ENCODE results near the gene FSTL4. TPM values are rescaled to one million over a fixed set of nuclear protein-coding genes. Genes with fewer than 3 reads are reported as not detected.

Gene FSTL4
- total RNA-seq, 4 donors from 2014 or later = 0.33 to 0.78 (median 0.34) TPM; not detected in 1

- Histone ChIP-seq H3K4me1 (no peaks in the 10 kb centered on the region), H3K27ac (replicated peaks in 1 of 4) (no peak overlapping the region), H3K27me3 (peaks cover 0 to 8% (median 0%) of the 10 kb centered on the region in 4 donors), H3K36me3 (no peaks in the 10 kb centered on the region), H3K9me3 (no peaks in the 10 kb centered on the region), H3K4me3 (no peak overlapping the region)
- TF ChIP-seq CTCF (IDR thresholded peaks at IDR 0.05) (no peak), POLR2AphosphoS5 (IDR thresholded peaks at IDR 0.05) (no peak), EP300 (IDR thresholded peaks at IDR 0.05) (no peak), POLR2A (IDR thresholded peaks at IDR 0.05; ENCODE audit: low read depth) (no peak)
- 84% methylated on average over 2 of the region's 2 CpGs for WGBS
- peak; percentile 70 for DNase-seq (ENCODE audit: extremely low spot score)
- intact Hi-C loops (cut with DNase I) = no loop called here
These were observed 90.5 kb downstream of the FSTL4 start for GRCh38 chr5:133521801-133522200.

- Histone ChIP-seq H3K4me3 (no peak overlapping the region), H3K9me3 (no peaks in the 10 kb centered on the region), H3K27ac (replicated peaks in 1 of 4) (no peak overlapping the region), H3K4me1 (no peaks in the 10 kb centered on the region), H3K27me3 (peaks cover 0 to 8% (median 0%) of the 10 kb centered on the region in 4 donors), H3K36me3 (no peaks in the 10 kb centered on the region)
- 43% methylated on average over 2 of the region's 2 CpGs for WGBS
- TF ChIP-seq POLR2A (IDR thresholded peaks at IDR 0.05; ENCODE audit: low read depth) (no peak), POLR2AphosphoS5 (IDR thresholded peaks at IDR 0.05) (no peak), EP300 (IDR thresholded peaks at IDR 0.05) (no peak), CTCF (IDR thresholded peaks at IDR 0.05) (no peak)
- intact Hi-C loops (cut with DNase I) = no loop called here
- peak; percentile 70 for DNase-seq (ENCODE audit: extremely low spot score)
These were observed 91.2 kb downstream of the FSTL4 start for GRCh38 chr5:133520991-133521706.

- Histone ChIP-seq H3K27ac (replicated peaks in 1 of 4) (no peak overlapping the region), H3K27me3 (peaks cover 0 to 8% (median 0%) of the 10 kb centered on the region in 4 donors), H3K4me1 (no peaks in the 10 kb centered on the region), H3K36me3 (no peaks in the 10 kb centered on the region), H3K4me3 (no peak overlapping the region), H3K9me3 (no peaks in the 10 kb centered on the region)
- WGBS = 49% methylated on average over 4 of the region's 4 CpGs
- TF ChIP-seq CTCF (IDR thresholded peaks at IDR 0.05) (no peak), POLR2A (IDR thresholded peaks at IDR 0.05; ENCODE audit: low read depth) (no peak)
- DNase-seq (ENCODE audit: extremely low spot score) = peak; percentile 70
- intact Hi-C loops (cut with DNase I) = no loop called here
These were observed 92.3 kb downstream of the FSTL4 start for GRCh38 chr5:133520062-133520461.

- intact Hi-C loops (cut with DNase I) = no loop called here
- 90% methylated on average over 8 of the region's 8 CpGs for WGBS
These were observed 93.2 kb downstream of the FSTL4 start for GRCh38 chr5:133519191-133519590.

More at GRCh38 chr5:133519191-133519590, 93.2 kb downstream of the FSTL4 start:
- Histone ChIP-seq H3K4me1 (no peaks in the 10 kb centered on the region), H3K9me3 (no peaks in the 10 kb centered on the region), H3K27ac (replicated peaks in 1 of 4) (no peak overlapping the region), H3K4me3 (no peak overlapping the region), H3K27me3 (peaks cover 0 to 8% (median 0%) of the 10 kb centered on the region in 4 donors), H3K36me3 (no peaks in the 10 kb centered on the region)
- peak; percentile 68 for DNase-seq (ENCODE audit: extremely low spot score)
- TF ChIP-seq CTCF (IDR thresholded peaks at IDR 0.05) (no peak), EP300 (IDR thresholded peaks at IDR 0.05) (no peak), POLR2AphosphoS5 (IDR thresholded peaks at IDR 0.05) (no peak), POLR2A (IDR thresholded peaks at IDR 0.05; ENCODE audit: low read depth) (no peak)
